WERI-Rb-1 (cell line): ENCODE measurements around the gene IP6K1.
A peak's percentile ranks its signal among the peaks of the same experiment; 100 is the strongest.

Experiments
- DNase-seq: peaks from one replicate; pipeline ENCODE4 v3.0.0-alpha.2; 2020
- H3K27ac ChIP-seq: fragments of 250-450 bp; sonication (Bioruptor Pico); 2 replicates; pipeline ENCODE4 v1.5.1; 2020; ENCODE audit warnings: mild to moderate bottlenecking, moderate library complexity
- H3K27me3 ChIP-seq: fragments of 250-450 bp; sonication (Bioruptor Pico); 2 replicates; pipeline ENCODE4 v1.5.1; 2021; ENCODE audit warnings: mild to moderate bottlenecking, low read depth, moderate library complexity; ENCODE audit not compliant: insufficient read depth, severe bottlenecking
- H3K36me3 ChIP-seq: fragments of 250-450 bp; sonication (Bioruptor Pico); 2 replicates; pipeline ENCODE4 v1.5.1; 2020; ENCODE audit warnings: mild to moderate bottlenecking, moderate library complexity
- H3K4me3 ChIP-seq: 2 replicates; pipeline ENCODE4 v1.5.1; 2011; ENCODE audit warnings: low read depth, mild to moderate bottlenecking, control low read depth, low read length
- H3K9me3 ChIP-seq: fragments of 250-450 bp; sonication (Bioruptor Pico); 2 replicates; pipeline ENCODE4 v1.5.1; 2021; ENCODE audit warnings: mild to moderate bottlenecking, moderate library complexity; ENCODE audit not compliant: severe bottlenecking
- CTCF ChIP-seq: IDR thresholded peaks from 2 replicates; pipeline ENCODE4 v1.5.1; 2011; ENCODE audit warnings: low read depth, mild to moderate bottlenecking, control low read depth, inconsistent platforms, low read length

The IP6K1 gene

DNA sequence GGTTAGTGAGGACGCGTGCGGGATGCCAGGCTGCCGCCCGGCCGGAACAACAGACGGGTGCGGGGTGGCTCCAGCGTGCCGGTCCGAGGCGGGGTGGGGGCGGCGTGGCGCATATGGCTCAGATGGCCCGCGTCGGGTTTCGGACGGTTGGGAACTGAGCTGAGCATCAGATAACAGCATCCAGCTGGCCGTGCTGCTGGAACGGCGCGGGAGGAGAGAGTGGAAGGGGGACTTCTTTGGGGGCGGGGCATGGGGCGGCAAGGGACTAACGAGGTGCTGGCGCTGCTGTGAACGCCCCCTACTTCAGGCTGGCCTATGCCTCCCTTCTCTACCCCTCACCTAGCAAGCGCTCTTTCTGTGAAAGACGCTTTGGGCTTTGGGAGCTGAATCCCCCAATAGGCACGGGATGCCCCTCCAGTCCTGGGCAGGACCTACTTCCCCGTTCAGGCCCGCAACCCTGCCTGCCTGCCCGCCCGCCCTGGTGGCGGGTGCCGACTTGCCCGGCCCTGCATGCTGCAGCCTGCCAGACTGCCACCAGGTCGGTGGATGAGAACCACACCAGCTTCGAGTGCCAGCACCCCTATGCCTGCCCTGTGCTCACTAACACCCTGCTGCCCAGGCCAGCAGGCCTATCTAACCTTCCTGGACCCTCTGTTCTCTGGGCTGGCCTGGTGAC, 17.3 kb upstream of the IP6K1 start:
- no peak for TF ChIP-seq CTCF
- H3K9me3 ChIP-seq, result no peaks in the 10 kb centered on the region
- H3K4me3 ChIP-seq, result peak overlapping the region; percentile 64
- peaks cover 7% of the 10 kb centered on the region for H3K27me3 ChIP-seq
- DNase-seq, result peak; percentile 42
- peak overlapping the region; percentile 47 for H3K27ac ChIP-seq
- no peaks in the 10 kb centered on the region for H3K36me3 ChIP-seq

- Histone ChIP-seq H3K4me3 (peak within 1 kb of the TSS; percentile 64), H3K36me3 (no peaks in the 10 kb centered on the region), H3K27me3 (peaks cover 7% of the 10 kb centered on the region), H3K27ac (peak within 1 kb of the TSS; percentile 47), H3K9me3 (no peaks in the 10 kb centered on the region)
- peak; percentile 88 for DNase-seq
- peak; percentile 95 for TF ChIP-seq CTCF
Measured at GRCh38 chr3:49802719-49803464, 16.6 kb upstream of the IP6K1 start, which contains the start of gene INKA1. Gene INKA1 (plus strand): TSS chr3:49803261. CDS start chr3:49803393, 132 bp downstream.

- TF ChIP-seq CTCF, result no peak
- peaks cover 7% of the 10 kb centered on the region for H3K27me3 ChIP-seq
- no peaks in the 10 kb centered on the region for H3K36me3 ChIP-seq
- no peak overlapping the region for H3K27ac ChIP-seq
- DNase-seq, result no peak
- no peaks in the 10 kb centered on the region for H3K9me3 ChIP-seq
- no peak overlapping the region for H3K4me3 ChIP-seq
Measured at GRCh38 chr3:49801160-49801559, 14.8 kb upstream of the IP6K1 start.

DNA sequence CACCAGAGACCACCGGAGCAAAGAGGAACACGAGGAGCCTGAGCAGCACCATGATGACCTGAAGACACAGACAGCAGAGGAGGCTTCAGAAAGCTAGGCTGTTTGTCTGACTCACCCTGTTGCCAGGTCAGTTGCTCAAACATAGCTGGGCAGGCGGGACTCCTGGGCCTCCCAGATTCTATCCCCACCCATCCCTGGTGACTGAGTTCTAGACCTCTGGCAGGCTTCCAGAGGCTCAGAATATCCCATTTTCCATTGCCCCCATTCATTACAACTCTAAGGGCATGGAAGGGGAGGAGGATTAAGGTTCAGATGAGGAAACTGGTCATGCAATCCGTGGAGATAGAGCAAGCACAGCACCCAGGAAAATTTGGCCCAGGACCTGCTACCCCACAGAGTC, 13.4 kb upstream of the IP6K1 start, which contains the start of gene CDHR4:
Gene CDHR4, minus strand, starts transcription at position 113 of the 400 bp plus-strand sequence. Its CDS starts 61 bp downstream, at position 52.
- DNase-seq, result no peak
- Histone ChIP-seq H3K27ac (no peak within 1 kb of the TSS), H3K9me3 (no peaks in the 10 kb centered on the region), H3K36me3 (no peaks in the 10 kb centered on the region), H3K4me3 (no peak within 1 kb of the TSS), H3K27me3 (peaks cover 7% of the 10 kb centered on the region)
- TF ChIP-seq CTCF, result no peak

DNA sequence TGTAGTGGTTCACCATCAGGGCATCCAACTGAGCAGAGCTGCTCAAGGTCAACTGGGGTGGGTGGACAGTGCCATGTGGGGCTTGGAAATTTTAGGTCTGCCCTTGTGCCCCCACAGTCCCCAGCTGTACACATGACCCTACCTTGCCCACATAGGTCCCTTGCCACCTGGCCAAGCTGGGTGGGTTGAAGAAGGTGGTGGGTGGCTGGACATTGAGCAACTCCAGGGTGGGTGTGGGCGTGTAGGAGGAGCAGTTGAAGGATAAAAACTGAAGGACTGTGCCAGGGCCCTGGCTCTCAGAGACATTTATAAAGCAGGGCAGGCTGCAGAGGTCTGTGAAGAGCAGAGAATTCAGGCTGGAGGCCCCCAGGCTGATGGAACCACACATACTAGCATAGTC, 12.8 kb upstream of the IP6K1 start:
- Histone ChIP-seq H3K4me3 (no peak overlapping the region), H3K9me3 (no peaks in the 10 kb centered on the region), H3K27ac (no peak overlapping the region), H3K36me3 (no peaks in the 10 kb centered on the region), H3K27me3 (peaks cover 6% of the 10 kb centered on the region)
- no peak for TF ChIP-seq CTCF
- no peak for DNase-seq
